Measurements from ENCODE around the gene NLGN4Y.

NLGN4Y gene

DNA sequence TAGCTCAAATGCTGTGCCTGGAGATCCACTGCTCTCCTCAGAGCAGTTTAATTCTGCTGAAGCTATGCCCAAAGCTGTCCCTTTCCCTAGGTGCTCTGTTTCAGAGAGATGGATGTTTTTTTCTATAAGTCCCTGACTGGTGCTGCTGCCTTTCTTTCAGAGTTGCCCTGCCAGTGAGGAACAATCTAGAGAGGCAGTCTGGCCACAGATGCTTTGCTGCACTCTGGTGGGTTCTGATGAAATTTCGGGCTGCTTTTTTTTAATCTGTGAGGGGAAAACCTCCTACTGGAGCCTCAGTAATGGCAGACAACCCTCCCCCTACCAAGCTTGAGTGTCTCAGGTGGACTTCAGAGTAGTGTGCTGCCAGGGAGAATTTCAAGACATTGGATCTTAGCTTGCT, 93.3 kb downstream of the NLGN4Y start:
- H3K36me3 Mint-ChIP-seq (ENCODE audit: low read depth) = no peaks in the 10 kb centered on the region
- H3K27ac Mint-ChIP-seq = no peak overlapping the region
- H3K4me1 Mint-ChIP-seq (ENCODE audit: low read depth) = no peaks in the 10 kb centered on the region
- no peak overlapping the region for H3K4me3 Mint-ChIP-seq
- no peaks in the 10 kb centered on the region for H3K27me3 Mint-ChIP-seq (ENCODE audit: low read depth)
- no peak for DNase-seq (ENCODE audit: low spot score)
- no peaks in the 10 kb centered on the region for H3K9me3 Mint-ChIP-seq

DNA sequence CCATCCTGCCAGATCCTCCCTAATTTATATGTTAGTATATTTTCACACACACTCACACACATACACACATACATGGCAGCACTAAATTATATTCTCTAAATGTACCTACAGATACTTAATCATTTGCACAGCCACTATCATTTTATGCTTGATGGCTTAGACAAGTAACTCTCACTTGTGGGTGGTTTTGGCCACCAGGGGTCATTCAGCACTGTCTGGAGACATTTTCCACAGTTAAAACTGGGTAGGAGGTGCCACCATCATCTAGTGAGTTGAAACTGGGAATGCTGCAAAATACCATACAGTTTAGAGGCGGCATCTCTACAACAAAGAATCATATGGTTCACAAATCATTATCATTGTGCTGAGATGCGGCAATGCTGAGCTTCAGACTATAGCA, 94.2 kb downstream of the NLGN4Y start:
- Mint-ChIP-seq H3K4me3 (no peak overlapping the region), H3K9me3 (no peaks in the 10 kb centered on the region), H3K4me1 (ENCODE audit: low read depth) (no peaks in the 10 kb centered on the region), H3K36me3 (ENCODE audit: low read depth) (no peaks in the 10 kb centered on the region), H3K27me3 (ENCODE audit: low read depth) (no peaks in the 10 kb centered on the region), H3K27ac (no peak overlapping the region)
- DNase-seq (ENCODE audit: low spot score) = no peak

DNA sequence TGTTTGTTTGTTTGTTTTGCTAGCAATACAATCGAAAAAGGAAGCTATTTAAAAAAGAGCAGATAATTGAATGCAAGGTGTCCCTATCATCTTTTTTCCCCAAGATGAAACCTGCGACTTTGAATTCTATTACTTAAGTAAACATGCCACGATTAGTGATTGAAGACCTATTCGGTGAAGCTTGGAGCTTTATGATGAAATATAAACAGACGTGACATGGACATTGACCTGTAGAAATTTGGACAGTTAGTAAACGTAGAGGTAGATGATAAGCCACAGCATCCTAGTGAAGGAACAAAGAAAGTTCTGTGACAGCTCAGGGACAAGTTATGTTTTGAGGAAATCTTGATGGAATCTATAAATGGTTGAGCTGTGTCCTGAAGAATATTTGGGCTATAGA, 103.9 kb downstream of the NLGN4Y start:
- no peaks in the 10 kb centered on the region for H3K36me3 Mint-ChIP-seq (ENCODE audit: low read depth)
- no peak for DNase-seq (ENCODE audit: low spot score)
- no peak overlapping the region for H3K27ac Mint-ChIP-seq
- no peak overlapping the region for H3K4me3 Mint-ChIP-seq
- H3K4me1 Mint-ChIP-seq (ENCODE audit: low read depth) = no peaks in the 10 kb centered on the region
- H3K9me3 Mint-ChIP-seq = peaks cover 4% of the 10 kb centered on the region
- H3K27me3 Mint-ChIP-seq (ENCODE audit: low read depth) = no peaks in the 10 kb centered on the region

DNA sequence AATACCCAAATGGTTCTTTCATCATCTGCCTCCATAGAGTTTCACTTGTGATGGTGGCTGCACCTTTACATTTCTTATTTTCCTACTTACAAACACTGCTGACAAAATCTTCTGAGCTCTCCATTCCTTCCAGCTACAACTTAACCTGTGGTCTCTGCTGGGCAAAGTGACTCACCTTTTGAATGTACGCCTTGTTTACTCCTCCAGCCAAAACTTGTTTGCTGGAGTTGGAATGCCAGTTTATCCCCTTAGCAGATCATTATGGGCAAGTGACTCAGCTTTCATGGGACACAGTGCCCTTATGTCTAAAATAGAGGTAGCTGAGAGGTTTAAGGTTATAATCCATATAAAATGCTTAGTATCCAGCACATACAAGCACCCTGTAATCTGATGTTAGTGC, 107.3 kb downstream of the NLGN4Y start:
- DNase-seq (ENCODE audit: low spot score) = no peak
- Mint-ChIP-seq H3K4me1 (ENCODE audit: low read depth) (no peaks in the 10 kb centered on the region), H3K27ac (no peak overlapping the region), H3K36me3 (ENCODE audit: low read depth) (no peaks in the 10 kb centered on the region), H3K4me3 (no peak overlapping the region), H3K9me3 (no peaks in the 10 kb centered on the region), H3K27me3 (ENCODE audit: low read depth) (no peaks in the 10 kb centered on the region)

DNA sequence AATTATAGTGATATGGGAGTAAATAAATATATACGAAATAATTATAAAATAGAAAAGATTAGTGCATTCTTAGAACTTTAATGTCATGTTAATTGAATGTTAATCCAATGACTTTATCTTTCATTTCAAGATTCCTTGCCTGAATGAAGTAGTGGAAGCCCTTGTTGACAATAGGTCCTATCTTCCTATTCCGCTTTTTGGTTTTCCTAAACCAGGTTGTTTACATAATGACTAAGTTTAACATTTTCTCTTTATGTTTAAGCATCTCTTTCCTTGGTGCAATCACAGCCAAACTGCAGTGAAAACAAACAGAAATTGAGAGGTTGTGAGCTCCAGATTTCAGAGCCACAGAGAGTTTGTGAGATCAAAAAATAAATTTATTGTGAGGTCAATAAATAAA, 109.4 kb downstream of the NLGN4Y start:
- Mint-ChIP-seq H3K4me1 (ENCODE audit: low read depth) (no peaks in the 10 kb centered on the region), H3K27me3 (ENCODE audit: low read depth) (no peaks in the 10 kb centered on the region), H3K4me3 (no peak overlapping the region), H3K27ac (no peak overlapping the region), H3K9me3 (no peaks in the 10 kb centered on the region), H3K36me3 (ENCODE audit: low read depth) (no peaks in the 10 kb centered on the region)
- no peak for DNase-seq (ENCODE audit: low spot score)

DNA sequence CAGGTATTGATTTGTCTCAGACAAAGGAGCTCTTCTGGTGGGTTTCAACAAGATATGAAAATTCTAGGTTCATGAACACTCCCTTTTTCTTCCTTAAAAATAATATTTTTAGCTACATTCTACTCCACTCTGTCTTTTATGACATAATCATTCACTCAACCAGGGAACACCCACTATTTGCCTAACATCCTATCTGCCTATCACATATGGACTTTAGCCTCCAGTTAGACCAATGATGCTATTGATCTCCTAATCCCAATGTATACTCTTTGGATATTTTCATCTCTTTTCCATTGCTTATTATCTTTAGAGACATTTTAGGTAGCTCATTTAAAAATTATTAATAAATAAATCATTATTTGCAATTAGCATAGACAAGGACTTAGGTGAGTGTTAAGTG, 110.6 kb downstream of the NLGN4Y start:
- no peaks in the 10 kb centered on the region for H3K27me3 Mint-ChIP-seq (ENCODE audit: low read depth)

DNA sequence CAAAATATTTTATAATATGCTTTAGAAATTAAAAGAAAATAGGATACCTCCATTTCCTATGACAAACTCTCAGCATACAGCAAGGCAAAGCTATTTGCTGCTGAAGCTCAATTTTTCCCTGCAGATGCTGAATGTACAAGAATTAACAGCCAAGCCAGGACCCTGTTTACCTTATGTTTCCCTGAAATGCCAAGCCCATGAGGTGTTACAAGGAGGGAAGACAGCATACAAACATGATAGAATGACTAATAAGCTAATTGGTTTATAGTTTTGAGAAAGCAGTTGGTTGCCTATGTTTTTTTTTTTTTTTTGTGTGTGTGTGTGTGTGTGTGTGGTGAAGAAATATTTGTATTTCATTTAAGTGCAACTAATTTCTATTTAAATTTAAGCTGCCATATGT, 113.2 kb downstream of the NLGN4Y start:
- Mint-ChIP-seq H3K9me3 (no peaks in the 10 kb centered on the region), H3K4me1 (ENCODE audit: low read depth) (no peaks in the 10 kb centered on the region), H3K27ac (no peak overlapping the region), H3K4me3 (no peak overlapping the region), H3K36me3 (ENCODE audit: low read depth) (no peaks in the 10 kb centered on the region), H3K27me3 (ENCODE audit: low read depth) (no peaks in the 10 kb centered on the region)
- no peak for DNase-seq (ENCODE audit: low spot score)

More for the DNA sequence above, 110.6 kb downstream of the NLGN4Y start:
- no peaks in the 10 kb centered on the region for H3K4me1 Mint-ChIP-seq (ENCODE audit: low read depth)
- H3K4me3 Mint-ChIP-seq = no peak overlapping the region
- H3K27ac Mint-ChIP-seq = no peak overlapping the region
- no peak for DNase-seq (ENCODE audit: low spot score)
- no peaks in the 10 kb centered on the region for H3K9me3 Mint-ChIP-seq
- H3K36me3 Mint-ChIP-seq (ENCODE audit: low read depth) = no peaks in the 10 kb centered on the region

DNA sequence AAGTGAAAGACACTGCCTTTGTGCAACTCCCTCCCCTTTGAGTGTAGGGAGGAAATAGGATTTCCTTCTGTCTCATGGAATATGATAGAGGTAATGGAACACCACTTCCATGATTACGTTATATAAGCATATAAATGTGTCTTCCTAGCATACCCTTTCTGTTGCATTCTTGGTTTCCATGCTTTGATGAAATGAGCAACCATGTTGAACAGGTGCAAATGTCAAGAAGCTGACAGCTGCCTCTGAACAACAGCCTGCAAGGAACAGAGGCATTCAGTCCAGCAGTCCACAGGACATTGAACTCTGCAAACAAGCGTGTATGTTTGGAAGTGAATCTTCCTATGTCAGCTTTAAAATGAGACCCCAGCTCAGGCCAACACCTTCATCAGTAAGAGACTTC, 117.5 kb downstream of the NLGN4Y start:
- Mint-ChIP-seq H3K4me1 (ENCODE audit: low read depth) (no peaks in the 10 kb centered on the region), H3K27ac (no peak overlapping the region)

DNA sequence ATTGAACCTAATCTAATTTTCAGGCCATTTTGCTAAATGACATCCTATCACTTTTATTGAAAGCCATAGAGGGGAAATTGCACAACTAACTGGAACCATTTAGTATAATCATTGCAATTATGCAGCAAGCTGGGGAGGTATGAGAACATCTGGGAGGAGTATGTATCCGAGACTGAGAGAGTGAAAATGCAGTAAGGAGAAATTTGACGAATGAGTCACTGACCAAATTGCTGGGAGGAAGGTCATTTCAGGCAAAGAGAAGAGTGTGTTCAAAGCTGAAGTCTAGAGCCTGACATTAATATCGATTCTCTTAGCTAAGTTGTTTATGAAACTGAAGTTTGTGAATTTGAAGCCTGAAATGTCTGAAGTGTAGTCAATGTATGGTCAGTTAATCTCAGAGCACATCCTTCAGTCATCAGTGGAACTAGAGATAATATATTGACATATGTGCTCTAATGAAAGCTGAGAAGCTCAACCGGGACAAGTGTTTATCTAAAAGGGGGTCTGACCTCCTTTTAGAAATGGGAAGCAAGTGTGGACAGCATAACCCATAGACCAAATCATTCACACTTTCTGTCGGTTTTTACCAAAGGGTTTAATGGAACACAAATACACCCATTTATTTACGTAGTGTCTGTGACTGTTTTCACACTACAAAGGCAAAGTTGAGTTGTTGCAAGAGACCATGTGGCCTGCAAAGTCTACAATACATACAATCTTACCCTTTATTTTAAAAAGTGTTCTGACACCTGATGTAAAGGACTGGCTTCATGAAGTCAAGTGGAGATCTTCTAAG, 120.0 kb downstream of the NLGN4Y start:
- Mint-ChIP-seq H3K4me3 (no peak overlapping the region), H3K9me3 (peaks cover 3% of the 10 kb centered on the region), H3K27ac (no peak overlapping the region), H3K36me3 (ENCODE audit: low read depth) (no peaks in the 10 kb centered on the region), H3K4me1 (ENCODE audit: low read depth) (no peaks in the 10 kb centered on the region), H3K27me3 (ENCODE audit: low read depth) (no peaks in the 10 kb centered on the region)
- no peak for DNase-seq (ENCODE audit: low spot score)

More for the DNA sequence above, 117.5 kb downstream of the NLGN4Y start:
- Mint-ChIP-seq H3K36me3 (ENCODE audit: low read depth) (no peaks in the 10 kb centered on the region), H3K4me3 (no peak overlapping the region), H3K27me3 (ENCODE audit: low read depth) (no peaks in the 10 kb centered on the region), H3K9me3 (peaks cover 3% of the 10 kb centered on the region)
- no peak for DNase-seq (ENCODE audit: low spot score)

DNA sequence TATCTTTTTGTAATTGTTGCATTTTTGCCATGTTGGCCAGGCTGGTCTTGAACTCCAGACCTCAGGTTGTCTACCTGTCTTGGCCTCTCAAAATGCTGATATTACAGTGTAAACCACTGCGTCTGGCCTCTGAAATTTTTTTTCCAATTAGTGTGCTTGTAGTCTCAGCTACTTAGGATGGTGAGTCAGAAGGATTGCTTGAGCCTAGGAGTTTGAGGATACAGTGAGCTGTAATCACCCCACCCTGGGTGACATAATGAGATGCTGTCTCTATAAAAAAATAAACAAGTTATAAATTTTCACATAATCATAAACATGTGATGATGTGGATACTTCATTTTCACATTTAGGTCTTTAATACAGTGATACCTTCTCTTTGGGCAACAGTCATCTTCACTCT, 154.9 kb downstream of the NLGN4Y start:
- no peak for DNase-seq (ENCODE audit: low spot score)
- H3K27ac Mint-ChIP-seq = no peak overlapping the region
- H3K27me3 Mint-ChIP-seq (ENCODE audit: low read depth) = no peaks in the 10 kb centered on the region
- peaks cover 5% of the 10 kb centered on the region for H3K9me3 Mint-ChIP-seq
- no peaks in the 10 kb centered on the region for H3K4me1 Mint-ChIP-seq (ENCODE audit: low read depth)
- H3K4me3 Mint-ChIP-seq = no peak overlapping the region
- H3K36me3 Mint-ChIP-seq (ENCODE audit: low read depth) = no peaks in the 10 kb centered on the region

DNA sequence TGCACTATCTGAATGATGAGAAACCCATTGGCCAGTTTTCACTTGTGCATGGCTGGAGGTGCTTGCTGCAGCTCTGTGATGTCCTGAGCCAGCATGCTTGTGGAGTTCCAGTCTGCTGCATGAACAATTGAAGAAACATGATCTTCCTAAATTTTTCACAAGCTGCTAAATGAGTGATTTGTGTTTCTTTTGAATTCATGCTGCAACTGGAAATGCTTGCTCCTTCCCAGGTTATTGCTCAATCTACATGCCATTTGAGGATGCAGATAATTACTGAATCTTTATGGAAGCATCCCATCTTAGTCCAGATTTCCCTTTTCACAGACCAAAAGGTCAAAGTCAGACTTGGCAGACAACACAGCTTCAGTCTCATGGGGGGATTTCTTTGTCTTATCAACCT, 170.2 kb downstream of the NLGN4Y start:
- H3K27ac Mint-ChIP-seq = no peak overlapping the region
- no peaks in the 10 kb centered on the region for H3K27me3 Mint-ChIP-seq (ENCODE audit: low read depth)
- H3K4me1 Mint-ChIP-seq (ENCODE audit: low read depth) = no peaks in the 10 kb centered on the region
- H3K36me3 Mint-ChIP-seq (ENCODE audit: low read depth) = no peaks in the 10 kb centered on the region
- no peak for DNase-seq (ENCODE audit: low spot score)
- peaks cover 7% of the 10 kb centered on the region for H3K9me3 Mint-ChIP-seq
- H3K4me3 Mint-ChIP-seq = no peak overlapping the region

DNA sequence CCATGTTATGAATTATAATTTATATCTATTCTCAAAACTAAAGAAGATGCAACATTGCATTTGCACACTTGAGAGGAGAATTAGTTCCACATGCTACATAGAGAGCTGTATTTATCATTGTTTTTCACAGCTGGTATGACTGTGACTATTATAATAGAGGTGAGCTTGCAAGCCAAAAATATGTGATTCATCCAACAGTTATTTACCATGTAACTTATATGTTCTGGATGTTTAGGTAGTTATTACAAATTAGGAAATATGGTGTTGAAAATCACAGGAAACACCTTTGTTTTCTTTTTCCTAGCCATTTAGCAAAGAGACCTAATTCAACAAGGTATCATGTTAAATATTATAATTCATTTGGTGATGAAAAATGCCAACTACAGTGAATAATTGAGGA, 183.8 kb downstream of the NLGN4Y start:
- Mint-ChIP-seq H3K9me3 (peaks cover 9% of the 10 kb centered on the region), H3K4me3 (no peak overlapping the region), H3K4me1 (ENCODE audit: low read depth) (no peaks in the 10 kb centered on the region), H3K36me3 (ENCODE audit: low read depth) (no peaks in the 10 kb centered on the region), H3K27ac (no peak overlapping the region), H3K27me3 (ENCODE audit: low read depth) (no peaks in the 10 kb centered on the region)
- no peak for DNase-seq (ENCODE audit: low spot score)

DNA sequence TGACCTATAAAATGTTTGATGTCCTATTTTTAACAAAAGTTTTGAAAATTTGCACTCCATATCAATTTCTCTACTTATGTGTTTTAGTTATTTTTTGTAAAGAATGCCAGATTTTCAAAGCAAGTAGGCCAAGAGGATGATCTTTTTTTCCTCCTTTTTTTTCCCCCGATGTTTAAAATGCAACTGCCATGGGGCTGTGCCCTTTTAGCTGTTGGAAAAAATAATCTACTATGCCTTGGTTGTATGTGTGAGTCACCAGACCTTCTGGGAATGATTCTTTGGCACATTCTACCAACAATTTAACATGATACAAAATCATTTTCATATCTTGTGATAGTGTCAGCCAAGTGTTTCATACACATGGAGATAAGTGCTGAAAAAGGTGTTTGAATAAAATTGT, 217.3 kb downstream of the NLGN4Y start:
- H3K4me3 Mint-ChIP-seq = no peak overlapping the region
- no peaks in the 10 kb centered on the region for H3K36me3 Mint-ChIP-seq (ENCODE audit: low read depth)
- H3K9me3 Mint-ChIP-seq = no peaks in the 10 kb centered on the region

DNA sequence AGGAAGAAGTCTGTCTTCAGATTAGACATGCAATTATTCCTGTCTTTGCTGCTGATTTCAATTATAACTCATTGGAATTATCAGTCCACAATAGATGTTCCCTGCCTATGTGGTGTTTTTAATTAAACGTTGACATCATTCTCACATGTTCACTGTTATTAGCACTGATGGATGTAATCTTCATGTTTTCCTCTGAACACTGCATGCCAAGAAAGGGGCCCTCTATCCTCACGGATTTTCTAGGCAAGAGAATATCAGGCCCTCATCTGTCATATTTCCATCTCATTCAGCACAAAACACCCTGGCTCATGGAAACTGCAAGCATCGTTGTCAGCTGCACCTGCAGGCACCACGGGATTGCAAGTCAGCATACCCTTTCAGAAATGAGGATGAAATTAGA, 224.0 kb downstream of the NLGN4Y start:
- H3K27ac Mint-ChIP-seq = no peak overlapping the region
- H3K27me3 Mint-ChIP-seq (ENCODE audit: low read depth) = no peaks in the 10 kb centered on the region
- no peaks in the 10 kb centered on the region for H3K4me1 Mint-ChIP-seq (ENCODE audit: low read depth)
- H3K9me3 Mint-ChIP-seq = no peaks in the 10 kb centered on the region
- DNase-seq (ENCODE audit: low spot score) = no peak
- H3K4me3 Mint-ChIP-seq = no peak overlapping the region
- H3K36me3 Mint-ChIP-seq (ENCODE audit: low read depth) = no peaks in the 10 kb centered on the region

More for the DNA sequence above, 217.3 kb downstream of the NLGN4Y start:
- no peak for DNase-seq (ENCODE audit: low spot score)
- Mint-ChIP-seq H3K27me3 (ENCODE audit: low read depth) (no peaks in the 10 kb centered on the region), H3K27ac (no peak overlapping the region), H3K4me1 (ENCODE audit: low read depth) (no peaks in the 10 kb centered on the region)

DNA sequence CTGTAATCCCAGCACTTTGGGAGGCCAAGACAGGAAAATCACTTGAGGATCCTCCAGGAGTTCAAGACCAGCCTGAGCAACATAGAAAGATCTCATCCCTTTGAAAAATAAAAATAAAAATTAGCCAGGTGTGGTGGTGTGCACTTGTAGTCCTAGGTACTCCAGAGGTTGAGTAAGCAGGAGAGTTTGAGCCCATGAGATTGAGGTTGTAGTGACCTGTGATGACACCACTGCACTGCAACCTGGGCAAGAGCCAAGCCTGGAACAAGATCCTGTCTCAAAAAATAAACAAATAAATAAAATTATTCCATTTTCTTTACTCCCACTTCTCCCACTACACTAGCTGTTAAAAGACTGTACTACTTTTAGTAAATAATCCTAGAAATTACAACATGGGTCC, 231.2 kb downstream of the NLGN4Y start:
- Mint-ChIP-seq H3K27ac (no peak overlapping the region), H3K4me1 (ENCODE audit: low read depth) (no peaks in the 10 kb centered on the region), H3K9me3 (peaks cover 7% of the 10 kb centered on the region), H3K36me3 (ENCODE audit: low read depth) (no peaks in the 10 kb centered on the region), H3K4me3 (no peak overlapping the region), H3K27me3 (ENCODE audit: low read depth) (no peaks in the 10 kb centered on the region)
- no peak for DNase-seq (ENCODE audit: low spot score)
